HEK293T (cell line): Measurements from ENCODE around the gene PGD.
A peak's percentile ranks its signal among the peaks of the same experiment; 100 is the strongest.

Experiments used
- CTCF ChIA-PET: fragments of 350-600 bp; formaldehyde crosslinking; extraction: SDS; loops from one replicate; lab custom pipeline; 2021; ENCODE audit warnings: antibody characterized with exemption, inconsistent platforms; lab: Yijun Ruan, JAX
- POLR2A ChIA-PET: fragments of 350-600 bp; formaldehyde crosslinking; extraction: SDS; loops from one replicate; lab custom pipeline; 2020; ENCODE audit warnings: antibody characterized with exemption, inconsistent platforms; lab: Yijun Ruan, JAX
- DNase-seq: peaks from one replicate; pipeline ENCODE4 v3.0.0; 2012; ENCODE audit warnings: mixed read lengths; ENCODE audit errors: extremely low spot score
- ARNT ChIP-seq: fragments of 450-650 bp; IDR thresholded peaks from 2 replicates; pipeline ENCODE4 v1.6.1; 2017; ENCODE audit warnings: mild to moderate bottlenecking
- BHLHE40 ChIP-seq: fragments of 450-650 bp; IDR thresholded peaks from 2 replicates; pipeline ENCODE4 v1.6.1; 2016; ENCODE audit warnings: mild to moderate bottlenecking, moderate library complexity, borderline replicate concordance
- CTBP1 ChIP-seq: fragments of 450-650 bp; IDR thresholded peaks from 2 replicates; pipeline ENCODE4 v1.6.1; 2016; ENCODE audit warnings: borderline replicate concordance
- ELF4 ChIP-seq: fragments of 450-650 bp; IDR thresholded peaks from 2 replicates; pipeline ENCODE4 v1.6.1; 2017; ENCODE audit warnings: antibody characterized with exemption
- FOXA1 ChIP-seq: fragments of 450-650 bp; IDR thresholded peaks from 2 replicates; pipeline ENCODE4 v1.6.1; 2016; ENCODE audit warnings: mild to moderate bottlenecking
- FOXK2 ChIP-seq: fragments of 450-650 bp; IDR thresholded peaks from 2 replicates; pipeline ENCODE4 v1.6.1; 2016; ENCODE audit warnings: mild to moderate bottlenecking
- FOXM1 ChIP-seq: fragments of 450-650 bp; IDR thresholded peaks from 2 replicates; pipeline ENCODE4 v1.6.1; 2017; ENCODE audit warnings: mild to moderate bottlenecking, borderline replicate concordance
- HDGF ChIP-seq: fragments of 450-650 bp; IDR thresholded peaks from 2 replicates; pipeline ENCODE4 v1.6.1; 2017; ENCODE audit warnings: antibody characterized with exemption, borderline replicate concordance
- L3MBTL2 ChIP-seq: fragments of 450-650 bp; conservative IDR thresholded peaks from 2 replicates; pipeline ENCODE4 v1.6.1; 2016; ENCODE audit warnings: mild to moderate bottlenecking
- LEF1 ChIP-seq: fragments of 450-650 bp; IDR thresholded peaks from 2 replicates; pipeline ENCODE4 v1.6.1; 2017; ENCODE audit warnings: mild to moderate bottlenecking, borderline replicate concordance
- NFRKB ChIP-seq: fragments of 450-650 bp; IDR thresholded peaks from 2 replicates; pipeline ENCODE4 v1.6.1; 2016; ENCODE audit warnings: mild to moderate bottlenecking, moderate library complexity
- SP1 ChIP-seq: fragments of 450-650 bp; IDR thresholded peaks from 2 replicates; pipeline ENCODE4 v1.6.1; 2017
- SUZ12 ChIP-seq: fragments of 450-650 bp; IDR thresholded peaks from 2 replicates; pipeline ENCODE4 v1.6.1; 2016; ENCODE audit warnings: mild to moderate bottlenecking
- TARDBP ChIP-seq: fragments of 450-650 bp; IDR thresholded peaks from 2 replicates; pipeline ENCODE4 v1.6.1; 2016
- ZNF384 ChIP-seq: fragments of 450-650 bp; IDR thresholded peaks from 2 replicates; pipeline ENCODE4 v1.6.1; 2016
- TF ChIP-seq, protein P1 (sequence below): fragments of 450-650 bp; IDR thresholded peaks from 2 replicates; pipeline ENCODE4 v1.6.1; 2016

Gene PGD

DNA sequence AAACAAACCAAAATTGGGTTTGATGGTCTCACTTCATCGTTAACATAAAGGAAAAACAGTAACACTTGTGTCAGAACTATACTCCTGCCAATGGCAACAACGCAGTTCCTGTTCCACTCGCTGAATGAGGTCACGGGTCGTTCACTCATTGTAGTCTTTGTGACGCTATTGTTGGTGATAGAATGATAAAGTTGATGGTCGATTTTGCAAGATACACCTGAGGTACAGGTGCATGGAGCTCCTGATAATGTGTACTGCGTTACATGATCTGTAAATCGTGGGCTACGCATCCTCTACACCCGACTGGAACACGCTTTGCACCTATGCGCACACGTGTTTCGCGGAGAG, 31.0 kb downstream of the PGD start:
- DNase-seq: no peak
- ChIA-PET POLR2A (interaction anchor here (0.6 to 3.4 kb wide), 6 partner anchors 16 to 220 kb away, joined by 3 to 26 read pairs (median 4); partner anchors contain the start of genes DFFA, KIF1B and PGD), CTCF (interaction anchor here (1.0 to 3.3 kb wide), 8 partner anchors 22 to 273 kb away, joined by 3 to 32 read pairs (median 4); no protein-coding TSS in a partner anchor)
- TF ChIP-seq, protein P1, sequence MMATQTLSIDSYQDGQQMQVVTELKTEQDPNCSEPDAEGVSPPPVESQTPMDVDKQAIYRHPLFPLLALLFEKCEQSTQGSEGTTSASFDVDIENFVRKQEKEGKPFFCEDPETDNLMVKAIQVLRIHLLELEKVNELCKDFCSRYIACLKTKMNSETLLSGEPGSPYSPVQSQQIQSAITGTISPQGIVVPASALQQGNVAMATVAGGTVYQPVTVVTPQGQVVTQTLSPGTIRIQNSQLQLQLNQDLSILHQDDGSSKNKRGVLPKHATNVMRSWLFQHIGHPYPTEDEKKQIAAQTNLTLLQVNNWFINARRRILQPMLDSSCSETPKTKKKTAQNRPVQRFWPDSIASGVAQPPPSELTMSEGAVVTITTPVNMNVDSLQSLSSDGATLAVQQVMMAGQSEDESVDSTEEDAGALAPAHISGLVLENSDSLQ: no peak
- no peak for TF ChIP-seq FOXA1

DNA sequence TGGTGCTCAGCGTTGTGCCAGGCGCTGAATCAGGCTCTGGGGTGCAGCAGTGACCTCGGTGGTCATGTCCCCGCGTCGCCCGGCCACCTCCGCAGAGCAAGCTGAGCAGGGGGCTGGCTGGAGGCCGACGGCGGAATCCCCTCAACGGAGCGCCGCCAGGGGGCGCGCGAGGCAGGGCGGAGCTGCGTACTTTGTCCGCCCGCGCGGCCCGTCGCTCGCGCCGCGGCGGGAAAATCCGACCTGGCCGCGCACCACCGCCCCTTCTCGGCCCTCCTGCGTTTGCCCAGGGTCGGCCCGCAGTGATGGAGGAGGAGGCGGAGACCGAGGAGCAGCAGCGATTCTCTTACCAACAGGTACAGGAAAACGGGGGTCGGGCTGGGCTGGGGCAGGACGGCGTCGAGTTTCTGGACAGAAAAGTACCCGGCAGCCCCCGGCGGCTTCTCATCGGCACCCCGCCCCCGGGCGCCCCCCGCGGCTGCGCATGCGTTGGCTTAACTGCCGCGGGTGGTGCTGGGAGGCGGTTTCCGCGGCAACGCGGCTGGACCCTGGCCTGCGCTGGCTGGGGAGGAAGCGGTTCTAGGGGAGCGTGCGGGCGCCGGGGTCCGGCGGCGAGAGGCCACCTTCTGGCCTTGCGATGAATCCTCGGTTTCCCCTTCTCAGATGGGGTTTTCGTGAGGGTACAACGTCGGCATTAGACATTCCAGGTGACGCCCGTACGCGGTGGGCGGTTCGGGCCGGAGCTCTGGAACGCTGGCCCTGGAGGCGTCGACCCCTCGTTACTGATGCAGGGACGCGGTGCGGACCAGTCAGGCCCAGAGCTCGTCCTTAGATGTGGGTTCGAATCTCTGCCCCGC, 31.6 kb downstream of the PGD start, which contains the start of gene CENPS:
Gene CENPS (plus strand): TSS at position 218 of the 854 bp plus-strand sequence. CDS start 85 bp downstream, at position 303.
- POLR2A ChIA-PET: interaction anchor here (0.6 to 3.4 kb wide), 6 partner anchors 8 to 463 kb away, joined by 3 to 26 read pairs (median 3); partner anchors contain the start of gene PGD
- TF ChIP-seq ARNT (0 out of 2 replicates have a peak, but pooled peaks have one; percentile 31), LEF1 (0 out of 2 replicates have a peak, but pooled peaks have one; percentile 38), NFRKB (no peak), L3MBTL2 (peak; percentile 99)
- CTCF ChIA-PET: interaction anchor here (0.5 to 3.3 kb wide), 12 partner anchors 15 to 274 kb away, joined by 3 to 32 read pairs (median 4); partner anchors contain the start of gene DFFA
- DNase-seq: peak; percentile 96

DNA sequence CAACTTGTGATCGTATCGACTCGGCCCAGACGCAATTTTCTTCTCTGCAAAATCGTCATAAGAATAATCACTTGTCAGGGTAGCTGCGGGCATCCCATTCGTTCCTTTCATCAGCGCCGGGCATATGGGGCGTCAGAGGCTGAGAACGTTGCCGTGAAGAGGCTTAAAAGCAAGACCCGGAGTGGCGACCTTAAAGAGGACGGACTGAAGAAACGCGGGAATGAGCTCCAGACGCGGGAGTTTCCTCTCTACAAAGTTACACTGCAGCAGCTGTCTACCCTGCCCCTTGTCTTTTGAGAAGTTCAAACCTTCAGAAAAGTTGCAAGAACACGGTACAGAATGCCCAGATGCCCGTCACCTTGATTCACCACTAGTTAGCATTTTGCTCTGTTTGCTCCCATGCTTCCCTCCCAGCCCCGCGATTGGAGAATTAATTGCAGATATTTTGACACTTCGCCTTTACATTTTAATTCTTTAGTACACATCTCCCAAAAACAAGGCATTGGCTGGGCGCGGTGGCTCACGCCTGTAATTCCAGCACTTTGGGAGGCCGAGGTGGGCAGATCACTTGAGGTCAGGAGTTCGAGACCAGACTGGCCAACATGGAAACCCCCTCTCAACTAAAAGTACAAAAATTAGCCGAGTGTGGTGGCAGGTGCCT, 32.3 kb downstream of the PGD start:
- DNase-seq: peak; percentile 22
- ChIA-PET POLR2A (interaction anchor here (0.6 to 3.4 kb wide), 6 partner anchors 9 to 462 kb away, joined by 3 to 26 read pairs (median 3); partner anchors contain the start of gene PGD), CTCF (interaction anchor here (0.6 to 3.3 kb wide), 7 partner anchors 29 to 162 kb away, joined by 3 to 32 read pairs (median 3); partner anchors contain the start of gene DFFA)
- no peak for TF ChIP-seq NFRKB
- no peak for TF ChIP-seq FOXK2
- no peak for TF ChIP-seq BHLHE40
- TF ChIP-seq ZNF384: no peak
- TF ChIP-seq ARNT: no peak
- TF ChIP-seq FOXA1: no peak
- TF ChIP-seq HDGF: no peak

DNA sequence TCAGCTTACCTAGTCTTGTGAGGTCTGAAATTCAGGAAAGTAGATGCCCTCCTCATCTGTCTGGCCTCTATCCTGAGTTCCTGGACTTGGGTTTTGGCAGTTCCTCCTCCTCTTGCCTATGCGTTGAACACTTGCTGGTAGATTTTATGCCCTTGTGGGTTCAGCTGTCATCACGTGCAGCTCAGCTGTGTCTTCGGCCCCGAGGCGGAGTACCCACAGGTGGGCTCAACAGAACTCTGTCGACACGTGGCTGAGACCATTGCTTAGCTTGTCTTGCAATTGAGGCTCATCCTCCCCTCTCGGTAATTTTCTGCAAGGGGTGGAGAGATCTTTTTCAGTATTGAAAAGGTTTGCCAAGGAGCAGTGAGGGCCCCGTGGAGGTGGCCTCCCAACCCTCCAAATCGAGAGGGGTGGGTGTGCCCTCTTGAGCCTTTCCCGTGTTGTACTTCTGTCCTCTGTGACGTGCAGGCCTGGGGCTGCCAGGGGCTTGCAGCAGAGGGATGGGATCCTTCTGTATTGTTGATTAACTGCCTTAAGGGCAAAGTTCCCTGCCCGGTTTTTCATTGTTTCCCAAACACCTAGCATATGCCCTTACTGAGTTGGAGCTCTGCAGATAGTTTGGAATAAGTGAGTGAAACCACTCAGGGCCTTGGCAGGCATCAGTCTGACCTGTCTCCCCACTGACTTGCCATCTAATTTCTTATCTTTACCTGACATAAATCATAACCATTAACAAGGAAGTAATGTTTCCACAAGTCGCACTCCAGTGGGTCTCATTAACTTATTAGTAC, 34.2 kb downstream of the PGD start:
- ChIA-PET CTCF (interaction anchor here (2.6 kb wide), 1 partner anchor 61 kb away, joined by 9 read pairs; no protein-coding TSS in a partner anchor), POLR2A (interaction anchor here (1.0 kb wide), 1 partner anchor 58 kb away, joined by 3 read pairs; no protein-coding TSS in a partner anchor)
- no peak for TF ChIP-seq ZNF384
- TF ChIP-seq SUZ12: no peak
- TF ChIP-seq LEF1: no peak
- no peak for TF ChIP-seq SP1
- no peak for TF ChIP-seq FOXM1
- TF ChIP-seq, protein P1: no peak; the same call in 1 of the 2 replicates
- TF ChIP-seq BHLHE40: no peak
- TF ChIP-seq CTBP1: no peak
- no peak for TF ChIP-seq HDGF
- TF ChIP-seq TARDBP: no peak
- no peak for TF ChIP-seq FOXA1
- no peak for TF ChIP-seq FOXK2
- no peak for TF ChIP-seq L3MBTL2
- no peak for TF ChIP-seq ELF4
- no peak for TF ChIP-seq NFRKB
- no peak for TF ChIP-seq ARNT

DNA sequence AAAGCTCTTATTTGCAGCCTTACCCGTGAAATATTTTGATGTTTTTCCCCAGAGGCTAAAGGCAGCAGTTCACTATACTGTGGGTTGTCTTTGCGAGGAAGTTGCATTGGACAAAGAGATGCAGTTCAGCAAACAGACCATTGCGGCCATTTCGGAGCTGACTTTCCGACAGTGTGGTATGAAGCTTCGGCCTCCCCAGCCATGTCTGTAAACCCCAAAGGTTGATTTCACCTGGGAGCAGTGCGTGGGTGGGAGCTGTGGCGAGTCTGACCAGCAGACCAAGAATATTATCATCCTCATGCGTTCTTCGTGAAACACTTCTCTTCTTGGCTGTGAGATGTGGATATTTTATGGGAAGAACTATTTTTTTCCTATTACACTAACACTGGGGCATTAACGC, 34.9 kb downstream of the PGD start:
- no peak for DNase-seq
- ChIA-PET CTCF (interaction anchor here (2.6 kb wide), 1 partner anchor 61 kb away, joined by 9 read pairs; no protein-coding TSS in a partner anchor), POLR2A (no interaction called here)
- TF ChIP-seq NFRKB (no peak), ZNF384 (no peak), CTBP1 (no peak), LEF1 (no peak), TARDBP (no peak), SUZ12 (no peak), ELF4 (no peak), SP1 (no peak), BHLHE40 (no peak), ARNT (no peak), FOXM1 (no peak), HDGF (no peak), FOXK2 (no peak), L3MBTL2 (no peak), FOXA1 (no peak)
- TF ChIP-seq, protein P1: no peak

More for the DNA sequence above, 34.2 kb downstream of the PGD start:
- DNase-seq: no peak
